GM10847 (cell line): ENCODE data around the gene XYLT2.

Source experiments
- POLR2A ChIP-seq: IDR thresholded peaks from 2 replicates; pipeline ENCODE4 v1.6.1; 2011; ENCODE audit not compliant: insufficient read length; ENCODE audit errors: extremely low read depth

Gene XYLT2

GRCh38 chr17:50338645-50339044 lies 7.3 kb upstream of the XYLT2 start:
- no peak for TF ChIP-seq POLR2A

- TF ChIP-seq POLR2A = no peak
Observed at GRCh38 chr17:50339381-50339780, 6.5 kb upstream of the XYLT2 start.

- no peak for TF ChIP-seq POLR2A
Observed at GRCh38 chr17:50344731-50345365, 1.1 kb upstream of the XYLT2 start.

GRCh38 chr17:50346313-50347116 lies 589 bp downstream of the XYLT2 start:
- no peak for TF ChIP-seq POLR2A

GRCh38 chr17:50347117-50347893 lies 1.4 kb downstream of the XYLT2 start:
- no peak for TF ChIP-seq POLR2A

GRCh38 chr17:50347894-50348291 lies 2.0 kb downstream of the XYLT2 start:
- TF ChIP-seq POLR2A = no peak

- TF ChIP-seq POLR2A = no peak
Observed at GRCh38 chr17:50348522-50349242, 2.8 kb downstream of the XYLT2 start.

- no peak for TF ChIP-seq POLR2A
Observed at GRCh38 chr17:50349243-50349600, 3.3 kb downstream of the XYLT2 start.

- TF ChIP-seq POLR2A = no peak
Observed at GRCh38 chr17:50350733-50351132, 4.8 kb downstream of the XYLT2 start.

GRCh38 chr17:50352072-50352692 lies 6.3 kb downstream of the XYLT2 start:
- TF ChIP-seq POLR2A = no peak

GRCh38 chr17:50352693-50353599 lies 7.0 kb downstream of the XYLT2 start:
- no peak for TF ChIP-seq POLR2A

- no peak for TF ChIP-seq POLR2A
Observed at GRCh38 chr17:50353600-50354195, 7.8 kb downstream of the XYLT2 start.

GRCh38 chr17:50354198-50354597 lies 8.3 kb downstream of the XYLT2 start:
- no peak for TF ChIP-seq POLR2A
